ENCODE results near the gene FZR1. TPM values are rescaled to one million over a fixed set of nuclear protein-coding genes. Genes with fewer than 3 reads are reported as not detected.

FZR1 gene
- total and polyA plus RNA-seq, 2 of the 13 experiments (the other 11 are each of a cell fraction or from before 2014, with no cell fraction given), result 29.0 to 30.8 TPM

GRCh38 chr19:3557461-3558248, 51.5 kb downstream of the FZR1 start, which contains the start of gene MFSD12 (continued):
- TF ChIP-seq, protein P1, sequence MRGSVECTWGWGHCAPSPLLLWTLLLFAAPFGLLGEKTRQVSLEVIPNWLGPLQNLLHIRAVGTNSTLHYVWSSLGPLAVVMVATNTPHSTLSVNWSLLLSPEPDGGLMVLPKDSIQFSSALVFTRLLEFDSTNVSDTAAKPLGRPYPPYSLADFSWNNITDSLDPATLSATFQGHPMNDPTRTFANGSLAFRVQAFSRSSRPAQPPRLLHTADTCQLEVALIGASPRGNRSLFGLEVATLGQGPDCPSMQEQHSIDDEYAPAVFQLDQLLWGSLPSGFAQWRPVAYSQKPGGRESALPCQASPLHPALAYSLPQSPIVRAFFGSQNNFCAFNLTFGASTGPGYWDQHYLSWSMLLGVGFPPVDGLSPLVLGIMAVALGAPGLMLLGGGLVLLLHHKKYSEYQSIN (CRISPR knock-in tag; IDR thresholded peaks at IDR 0.05; ENCODE audit: borderline replicate concordance), result no peak
- TF ChIP-seq TCF12 (IDR thresholded peaks at IDR 0.05) (no peak), TCF12 (CRISPR knock-in tag; IDR thresholded peaks at IDR 0.05) (peak; percentile 47; the same call in 1 of the 2 replicates), ZNF660 (CRISPR knock-in tag; IDR thresholded peaks at IDR 0.05; ENCODE audit: borderline replicate concordance, low read depth) (no peak), REPIN1 (CRISPR knock-in tag; IDR thresholded peaks at IDR 0.05; ENCODE audit: borderline replicate concordance, low read depth) (peak; percentile 25; the same call in 1 of the 2 replicates), PRMT3 (CRISPR knock-in tag; IDR thresholded peaks at IDR 0.05; ENCODE audit: borderline replicate concordance, low read depth) (no peak), ZNF891 (CRISPR knock-in tag; IDR thresholded peaks at IDR 0.05) (no peak), MBNL3 (CRISPR knock-in tag; conservative IDR thresholded peaks at IDR 0.05) (no peak), HMGXB4 (CRISPR knock-in tag; IDR thresholded peaks at IDR 0.05; ENCODE audit: borderline replicate concordance in 1 of 2, low read depth in 1 of 2) (peak in 1 of 2 experiments; percentile 26; a peak in 3 of 4 replicates), TEAD3 (CRISPR knock-in tag; optimal IDR thresholded peaks at IDR 0.05; ENCODE audit: borderline replicate concordance) (peak; percentile 61), ZNF136 (CRISPR knock-in tag; IDR thresholded peaks at IDR 0.05; ENCODE audit: low read depth) (peak; percentile 25; the same call in 1 of the 2 replicates), ZBTB7A (CRISPR knock-in tag; IDR thresholded peaks at IDR 0.05) (peak; percentile 24; the same call in 1 of the 2 replicates)
- TF ChIP-seq, protein P2, sequence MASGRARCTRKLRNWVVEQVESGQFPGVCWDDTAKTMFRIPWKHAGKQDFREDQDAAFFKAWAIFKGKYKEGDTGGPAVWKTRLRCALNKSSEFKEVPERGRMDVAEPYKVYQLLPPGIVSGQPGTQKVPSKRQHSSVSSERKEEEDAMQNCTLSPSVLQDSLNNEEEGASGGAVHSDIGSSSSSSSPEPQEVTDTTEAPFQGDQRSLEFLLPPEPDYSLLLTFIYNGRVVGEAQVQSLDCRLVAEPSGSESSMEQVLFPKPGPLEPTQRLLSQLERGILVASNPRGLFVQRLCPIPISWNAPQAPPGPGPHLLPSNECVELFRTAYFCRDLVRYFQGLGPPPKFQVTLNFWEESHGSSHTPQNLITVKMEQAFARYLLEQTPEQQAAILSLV (CRISPR knock-in tag; IDR thresholded peaks at IDR 0.05; ENCODE audit: borderline replicate concordance), result no peak; the same call in 1 of the 2 replicates
- TF ChIP-seq, protein P3, sequence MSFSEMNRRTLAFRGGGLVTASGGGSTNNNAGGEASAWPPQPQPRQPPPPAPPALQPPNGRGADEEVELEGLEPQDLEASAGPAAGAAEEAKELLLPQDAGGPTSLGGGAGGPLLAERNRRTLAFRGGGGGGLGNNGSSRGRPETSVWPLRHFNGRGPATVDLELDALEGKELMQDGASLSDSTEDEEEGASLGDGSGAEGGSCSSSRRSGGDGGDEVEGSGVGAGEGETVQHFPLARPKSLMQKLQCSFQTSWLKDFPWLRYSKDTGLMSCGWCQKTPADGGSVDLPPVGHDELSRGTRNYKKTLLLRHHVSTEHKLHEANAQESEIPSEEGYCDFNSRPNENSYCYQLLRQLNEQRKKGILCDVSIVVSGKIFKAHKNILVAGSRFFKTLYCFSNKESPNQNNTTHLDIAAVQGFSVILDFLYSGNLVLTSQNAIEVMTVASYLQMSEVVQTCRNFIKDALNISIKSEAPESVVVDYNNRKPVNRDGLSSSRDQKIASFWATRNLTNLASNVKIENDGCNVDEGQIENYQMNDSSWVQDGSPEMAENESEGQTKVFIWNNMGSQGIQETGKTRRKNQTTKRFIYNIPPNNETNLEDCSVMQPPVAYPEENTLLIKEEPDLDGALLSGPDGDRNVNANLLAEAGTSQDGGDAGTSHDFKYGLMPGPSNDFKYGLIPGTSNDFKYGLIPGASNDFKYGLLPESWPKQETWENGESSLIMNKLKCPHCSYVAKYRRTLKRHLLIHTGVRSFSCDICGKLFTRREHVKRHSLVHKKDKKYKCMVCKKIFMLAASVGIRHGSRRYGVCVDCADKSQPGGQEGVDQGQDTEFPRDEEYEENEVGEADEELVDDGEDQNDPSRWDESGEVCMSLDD (CRISPR knock-in tag; IDR thresholded peaks at IDR 0.05; ENCODE audit: borderline replicate concordance), result peak; percentile 92
- TF ChIP-seq, protein P4, sequence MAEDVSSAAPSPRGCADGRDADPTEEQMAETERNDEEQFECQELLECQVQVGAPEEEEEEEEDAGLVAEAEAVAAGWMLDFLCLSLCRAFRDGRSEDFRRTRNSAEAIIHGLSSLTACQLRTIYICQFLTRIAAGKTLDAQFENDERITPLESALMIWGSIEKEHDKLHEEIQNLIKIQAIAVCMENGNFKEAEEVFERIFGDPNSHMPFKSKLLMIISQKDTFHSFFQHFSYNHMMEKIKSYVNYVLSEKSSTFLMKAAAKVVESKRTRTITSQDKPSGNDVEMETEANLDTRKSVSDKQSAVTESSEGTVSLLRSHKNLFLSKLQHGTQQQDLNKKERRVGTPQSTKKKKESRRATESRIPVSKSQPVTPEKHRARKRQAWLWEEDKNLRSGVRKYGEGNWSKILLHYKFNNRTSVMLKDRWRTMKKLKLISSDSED (CRISPR knock-in tag; IDR thresholded peaks at IDR 0.05), result no peak
- TF ChIP-seq, protein P5, sequence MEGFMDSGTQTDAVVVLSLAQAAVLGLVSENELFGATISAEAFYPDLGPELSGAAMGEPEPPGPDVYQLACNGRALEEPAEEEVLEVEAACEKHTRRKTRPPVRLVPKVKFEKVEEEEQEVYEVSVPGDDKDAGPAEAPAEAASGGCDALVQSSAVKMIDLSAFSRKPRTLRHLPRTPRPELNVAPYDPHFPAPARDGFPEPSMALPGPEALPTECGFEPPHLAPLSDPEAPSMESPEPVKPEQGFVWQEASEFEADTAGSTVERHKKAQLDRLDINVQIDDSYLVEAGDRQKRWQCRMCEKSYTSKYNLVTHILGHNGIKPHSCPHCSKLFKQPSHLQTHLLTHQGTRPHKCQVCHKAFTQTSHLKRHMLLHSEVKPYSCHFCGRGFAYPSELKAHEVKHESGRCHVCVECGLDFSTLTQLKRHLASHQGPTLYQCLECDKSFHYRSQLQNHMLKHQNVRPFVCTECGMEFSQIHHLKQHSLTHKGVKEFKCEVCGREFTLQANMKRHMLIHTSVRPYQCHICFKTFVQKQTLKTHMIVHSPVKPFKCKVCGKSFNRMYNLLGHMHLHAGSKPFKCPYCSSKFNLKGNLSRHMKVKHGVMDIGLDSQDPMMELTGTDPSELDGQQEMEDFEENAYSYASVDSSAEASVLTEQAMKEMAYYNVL (CRISPR knock-in tag; IDR thresholded peaks at IDR 0.05; ENCODE audit: borderline replicate concordance), result no peak; the same call in 1 of the 2 replicates

All from HepG2 (cell line).